Measurements from ENCODE around the gene NEGR1. TPM values are rescaled to one million over a fixed set of nuclear protein-coding genes. Genes with fewer than 3 reads are reported as not detected.

NEGR1 gene
- total RNA-seq, 1 experiment from 2014 or later, result 2.9 TPM

GRCh38 chr1:71623888-71624287, 658.5 kb downstream of the NEGR1 start (continued):
- TF ChIP-seq ZNF423 (CRISPR knock-in tag; IDR thresholded peaks at IDR 0.05) (no peak), AR (CRISPR knock-in tag; IDR thresholded peaks at IDR 0.05) (no peak)

GRCh38 chr1:71621785-71622184, 660.6 kb downstream of the NEGR1 start:
- Mint-ChIP-seq H3K4me1 (no peaks in the 10 kb centered on the region), H3K27ac (no peak overlapping the region), H3K9me3 (peaks cover 4% of the 10 kb centered on the region), H3K4me3 (no peak overlapping the region), H3K27me3 (ENCODE audit: low read depth) (no peaks in the 10 kb centered on the region), H3K36me3 (peaks cover 5% of the 10 kb centered on the region)
- ChIA-PET POLR2A (no interaction called here), CTCF (interaction anchor here (0.7 kb wide), 1 partner anchor 33 kb away, joined by 4 read pairs; no protein-coding TSS in a partner anchor)
- no peak for ATAC-seq
- DNase-seq (ENCODE audit: low spot score), result no peak
- TF ChIP-seq ATF2 (CRISPR knock-in tag; IDR thresholded peaks at IDR 0.05; ENCODE audit: borderline replicate concordance, low read depth), result no peak
- no peak for TF ChIP-seq SOX15 (CRISPR knock-in tag; IDR thresholded peaks at IDR 0.05)
- TF ChIP-seq NR2C2 (CRISPR knock-in tag; IDR thresholded peaks at IDR 0.05), result no peak
- TF ChIP-seq ZBTB21 (CRISPR knock-in tag; IDR thresholded peaks at IDR 0.05; ENCODE audit: borderline replicate concordance), result no peak
- no peak for TF ChIP-seq PRDM15 (CRISPR knock-in tag; IDR thresholded peaks at IDR 0.05)
- no peak for TF ChIP-seq ZSCAN18 (CRISPR knock-in tag; IDR thresholded peaks at IDR 0.05)

GRCh38 chr1:71618766-71619530, 663.4 kb downstream of the NEGR1 start:
- DNase-seq (ENCODE audit: low spot score), result no peak
- H3K36me3 Mint-ChIP-seq, result peaks cover 4% of the 10 kb centered on the region; the same call in 1 of the 2 replicates
- peaks cover 17% of the 10 kb centered on the region for H3K9me3 Mint-ChIP-seq
- H3K4me3 Mint-ChIP-seq, result no peak overlapping the region
- H3K27ac Mint-ChIP-seq, result no peak overlapping the region
- ATAC-seq, result no peak
- CTCF ChIA-PET, result no interaction called here
- POLR2A ChIA-PET, result interaction anchor here (0.5 kb wide), 1 partner anchor 666 kb away, joined by 5 read pairs; no protein-coding TSS in a partner anchor
- no peaks in the 10 kb centered on the region for H3K27me3 Mint-ChIP-seq (ENCODE audit: low read depth)
- H3K4me1 Mint-ChIP-seq, result no peaks in the 10 kb centered on the region
- no peak for TF ChIP-seq FOXP1 (CRISPR knock-in tag; IDR thresholded peaks at IDR 0.05; ENCODE audit: borderline replicate concordance)
- no peak for TF ChIP-seq HMGXB4 (CRISPR knock-in tag; IDR thresholded peaks at IDR 0.05)
